Upper lobe of left lung (tissue), 6 donors: ENCODE results near the gene GCK. TPM values are rescaled to one million over a fixed set of nuclear protein-coding genes. Genes with fewer than 3 reads are reported as not detected.

Source experiments
- ATAC-seq, 2 donors: fragments of 200-7000 bp; cut with Tn5 transposase; one replicate each; pipeline ENCODE4 v1.9.1; 2022; ENCODE audit warnings: mild to moderate bottlenecking in 2 of 2, moderate library complexity in 2 of 2; ENCODE audit not compliant: low FRiP score in 2 of 2
- DNase-seq, 2 donors: peaks; one replicate each; pipeline ENCODE4 v3.0.0-alpha.2; 2019 to 2020
- H3K27ac ChIP-seq, 4 donors: fragments of 200-600 bp; sonication (generic); one replicate each; pipeline ENCODE4 v1.5.1; 2016 to 2019
- H3K27me3 ChIP-seq, 4 donors: fragments of 200-600 bp; sonication (generic); one replicate each; pipeline ENCODE4 v1.5.1; 2017 to 2019
- H3K36me3 ChIP-seq, 4 donors: fragments of 200-600 bp; sonication (generic); one replicate each; pipeline ENCODE4 v1.5.1; 2016 to 2019
- H3K4me1 ChIP-seq, 4 donors: fragments of 200-600 bp; sonication (generic); one replicate each; pipeline ENCODE4 v1.5.1; 2018 to 2019
- H3K4me3 ChIP-seq, 4 donors: fragments of 200-600 bp; sonication (generic); one replicate each; pipeline ENCODE4 v1.5.1; 2017 to 2019; ENCODE audit warnings: mild to moderate bottlenecking in 2 of 4, moderate library complexity in 1 of 4
- H3K9me3 ChIP-seq, 4 donors: fragments of 200-600 bp; sonication (generic); one replicate each; pipeline ENCODE4 v1.5.1; 2018 to 2019
- EP300 ChIP-seq, 4 donors: sonication (generic); formaldehyde crosslinking; IDR thresholded peaks; one replicate each; pipeline ENCODE4 v1.5.1; 2017; ENCODE audit warnings: antibody characterized with exemption in 4 of 4, control low read depth in 2 of 4
- POLR2A ChIP-seq, 4 donors: fragments of 450-650 bp; IDR thresholded peaks; one replicate each; pipeline ENCODE4 v1.5.1; 2016 to 2017; ENCODE audit warnings: antibody characterized with exemption in 4 of 4, mild to moderate bottlenecking in 2 of 4
- POLR2AphosphoS5 ChIP-seq, 2 donors: sonication (generic); formaldehyde crosslinking; IDR thresholded peaks; one replicate each; pipeline ENCODE4 v1.5.1; 2017; ENCODE audit warnings: antibody characterized with exemption in 2 of 2
- WGBS, 2 donors: methylation state at CpG; one replicate each; pipeline ENCODE4 v1.1.5; 2017 to 2018; 5-methylcytosine and 5-hydroxymethylcytosine counted together
- total RNA-seq, 6 donors: library from RNA; depleted of rRNA in 4 of 6; stranded (reverse); fragments of >200 nt in 4 of 6; gene quantifications; one replicate each; pipeline versions ENCODE4 v1.1.0 to v1.2.1, GENCODE V29; 2016 to 2021
- TF ChIP-seq, protein P1 (sequence below), 6 experiments: fragments of 450-650 bp in 4 of 6; fragments of 200-600 bp in 2 of 6; sonication (generic) in 2 of 6; IDR thresholded peaks; one replicate each; pipeline ENCODE4 v1.5.1; 2016 to 2019; ENCODE audit warnings: antibody characterized with exemption in 6 of 6
- donor health status: DM: no; HTN: no; CAD: no; lungs with moderate emphysema.
- donor health status: DM: no; HTN: yes; CAD: no; lungs with severe emphysema.

The GCK gene
- total RNA-seq, 6 donors from 2014 or later = 0.17 to 0.49 (median 0.30) TPM; not detected in 2

DNA sequence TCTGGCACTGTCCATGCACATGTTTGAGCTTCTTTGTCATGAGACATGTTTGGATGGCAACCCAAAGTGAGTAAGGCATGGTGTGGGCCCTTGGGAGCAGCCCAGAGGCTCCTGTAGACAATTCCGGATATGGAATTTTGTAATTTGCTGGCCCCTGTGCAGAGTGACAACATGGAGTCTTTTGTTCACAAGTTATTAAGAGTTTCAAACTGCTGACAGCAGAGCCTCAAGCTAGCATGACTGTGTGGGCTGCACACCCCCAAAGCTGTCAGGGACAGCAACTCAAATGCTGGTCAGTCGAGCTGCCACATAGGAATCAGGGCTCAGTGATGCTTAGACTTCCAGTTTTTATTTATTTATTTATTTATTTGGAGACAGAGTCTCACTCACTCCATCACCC lies 41.1 kb downstream of the GCK start:
- 83% methylated on average over 2 of the region's 2 CpGs for WGBS, 2 donors
- H3K4me1 ChIP-seq = peaks cover 11 to 18% (median 18%) of the 10 kb centered on the region in 4 donors
- no peak for TF ChIP-seq POLR2A (IDR thresholded peaks at IDR 0.05)
- no peak for TF ChIP-seq EP300 (IDR thresholded peaks at IDR 0.05)
- no peak for TF ChIP-seq POLR2AphosphoS5 (IDR thresholded peaks at IDR 0.05)
- TF ChIP-seq, protein P1, sequence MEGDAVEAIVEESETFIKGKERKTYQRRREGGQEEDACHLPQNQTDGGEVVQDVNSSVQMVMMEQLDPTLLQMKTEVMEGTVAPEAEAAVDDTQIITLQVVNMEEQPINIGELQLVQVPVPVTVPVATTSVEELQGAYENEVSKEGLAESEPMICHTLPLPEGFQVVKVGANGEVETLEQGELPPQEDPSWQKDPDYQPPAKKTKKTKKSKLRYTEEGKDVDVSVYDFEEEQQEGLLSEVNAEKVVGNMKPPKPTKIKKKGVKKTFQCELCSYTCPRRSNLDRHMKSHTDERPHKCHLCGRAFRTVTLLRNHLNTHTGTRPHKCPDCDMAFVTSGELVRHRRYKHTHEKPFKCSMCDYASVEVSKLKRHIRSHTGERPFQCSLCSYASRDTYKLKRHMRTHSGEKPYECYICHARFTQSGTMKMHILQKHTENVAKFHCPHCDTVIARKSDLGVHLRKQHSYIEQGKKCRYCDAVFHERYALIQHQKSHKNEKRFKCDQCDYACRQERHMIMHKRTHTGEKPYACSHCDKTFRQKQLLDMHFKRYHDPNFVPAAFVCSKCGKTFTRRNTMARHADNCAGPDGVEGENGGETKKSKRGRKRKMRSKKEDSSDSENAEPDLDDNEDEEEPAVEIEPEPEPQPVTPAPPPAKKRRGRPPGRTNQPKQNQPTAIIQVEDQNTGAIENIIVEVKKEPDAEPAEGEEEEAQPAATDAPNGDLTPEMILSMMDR (IDR thresholded peaks at IDR 0.05) = no peak
- ATAC-seq (no peak), DNase-seq (no peak)
- H3K9me3 ChIP-seq = no peaks in the 10 kb centered on the region
- H3K27me3 ChIP-seq = peaks cover 0 to 11% (median 2%) of the 10 kb centered on the region in 4 donors
- H3K27ac ChIP-seq = no peak overlapping the region
- no peak overlapping the region for H3K4me3 ChIP-seq
- H3K36me3 ChIP-seq = no peaks in the 10 kb centered on the region

- TF ChIP-seq, protein P1 (IDR thresholded peaks at IDR 0.05) = no peak
- no peak for TF ChIP-seq POLR2A (IDR thresholded peaks at IDR 0.05)
- TF ChIP-seq EP300 (IDR thresholded peaks at IDR 0.05) = no peak
- TF ChIP-seq POLR2AphosphoS5 (IDR thresholded peaks at IDR 0.05) = no peak
- Histone ChIP-seq H3K36me3 (no peaks in the 10 kb centered on the region), H3K9me3 (no peaks in the 10 kb centered on the region), H3K4me3 (no peak overlapping the region), H3K27me3 (peaks cover 0 to 11% (median 2%) of the 10 kb centered on the region in 4 donors), H3K27ac (no peak overlapping the region), H3K4me1 (peaks cover 11 to 18% (median 18%) of the 10 kb centered on the region in 4 donors)
- WGBS, 2 donors = 65 to 71% methylated on average over 12 to 32 of the region's 33 CpGs
- ATAC-seq (no peak), DNase-seq (peak in 1 of 2 donors; percentile 75)
Observed at GRCh38 chr7:44147026-44147991, 41.9 kb downstream of the GCK start.

DNA sequence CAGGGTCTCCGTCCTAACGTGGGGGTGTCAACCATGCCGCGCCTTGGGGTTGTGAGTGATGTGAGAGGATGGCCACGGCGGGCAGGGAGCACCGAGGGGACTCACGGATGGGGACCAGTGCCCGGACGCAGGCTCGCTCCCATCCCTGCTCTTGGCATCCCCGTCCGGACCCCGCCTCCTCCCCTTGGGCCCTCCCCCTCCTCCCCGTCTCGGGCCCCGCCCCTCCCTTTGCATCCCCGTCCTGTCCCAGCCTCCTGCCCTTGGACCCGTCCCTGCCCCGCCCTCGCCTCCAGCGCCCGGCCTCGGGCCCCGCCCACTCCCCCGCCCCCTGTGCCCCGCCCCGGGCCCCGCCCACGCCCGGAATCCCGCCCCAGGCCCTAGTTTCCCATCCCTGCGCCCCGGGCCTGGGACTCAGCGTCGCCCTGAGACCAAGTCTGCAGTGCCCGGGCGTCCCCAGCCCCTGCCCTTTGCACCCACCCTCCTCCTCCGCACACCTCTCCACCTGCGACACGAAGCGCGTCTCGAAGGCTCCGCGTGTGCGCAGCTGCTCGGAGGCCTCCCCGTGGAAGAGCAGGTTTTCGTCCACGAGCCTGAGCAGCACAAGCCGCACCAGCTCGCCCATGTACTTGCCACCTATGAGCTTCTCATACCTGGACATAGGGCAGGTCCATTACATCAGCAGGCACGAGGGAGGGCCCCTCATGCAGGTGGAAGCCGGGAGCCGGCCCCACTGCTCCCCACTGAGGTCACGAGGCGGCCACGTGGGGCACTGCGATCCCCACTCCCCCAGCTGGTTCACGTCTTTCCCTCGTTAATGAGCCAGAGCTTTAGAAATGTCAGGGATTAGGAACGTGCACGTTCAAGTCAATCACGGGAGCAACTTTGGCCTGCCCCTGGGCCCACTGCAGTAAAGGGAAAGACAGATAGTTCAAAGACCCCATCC lies 43.0 kb downstream of the GCK start:
- Histone ChIP-seq H3K4me3 (peak overlapping the region; percentile 14 to 50 (median 34)), H3K36me3 (no peaks in the 10 kb centered on the region), H3K27ac (no peak overlapping the region), H3K27me3 (peaks cover 0 to 11% (median 2%) of the 10 kb centered on the region in 4 donors), H3K9me3 (no peaks in the 10 kb centered on the region), H3K4me1 (peaks cover 11 to 18% (median 18%) of the 10 kb centered on the region in 4 donors)
- ATAC-seq (peak; percentile 69 to 94), DNase-seq (peak; percentile 60 to 94)
- 22 to 42% methylated on average over 5 to 48 of the region's 65 CpGs for WGBS, 2 donors
- no peak for TF ChIP-seq EP300 (IDR thresholded peaks at IDR 0.05)
- TF ChIP-seq POLR2AphosphoS5 (IDR thresholded peaks at IDR 0.05) = no peak
- no peak for TF ChIP-seq POLR2A (IDR thresholded peaks at IDR 0.05)
- TF ChIP-seq, protein P1 (IDR thresholded peaks at IDR 0.05) = no peak

DNA sequence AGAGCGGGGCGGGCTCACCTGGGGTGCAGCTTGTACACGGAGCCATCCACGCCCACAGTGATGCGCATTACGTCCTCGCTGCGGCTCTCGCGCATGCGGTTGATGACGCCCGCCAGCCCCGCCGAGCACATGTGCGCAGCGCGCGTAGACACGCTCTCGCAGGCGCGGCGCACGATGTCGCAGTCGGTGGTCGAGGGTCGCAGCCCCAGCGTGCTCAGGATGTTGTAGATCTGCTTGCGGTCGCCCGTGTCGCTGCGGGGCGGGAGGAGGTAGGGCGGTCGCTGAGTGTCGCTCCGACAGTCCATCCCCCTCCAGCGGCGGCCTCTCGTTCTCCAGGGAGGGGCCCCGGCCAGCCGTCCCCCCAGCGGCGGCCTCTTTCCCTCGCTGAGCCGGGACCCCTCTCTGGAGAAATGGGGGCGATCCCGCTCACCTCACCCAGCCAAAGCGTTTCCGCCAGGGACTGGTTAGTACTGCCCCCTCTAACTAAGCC lies 43.7 kb downstream of the GCK start:
- ATAC-seq (peak in 1 of 2 donors; percentile 23), DNase-seq (peak; percentile 16 to 87)
- TF ChIP-seq POLR2A (IDR thresholded peaks at IDR 0.05) (no peak), POLR2AphosphoS5 (IDR thresholded peaks at IDR 0.05) (no peak), EP300 (IDR thresholded peaks at IDR 0.05) (no peak)
- TF ChIP-seq, protein P1 (IDR thresholded peaks at IDR 0.05) = no peak
- Histone ChIP-seq H3K4me1 (peaks cover 11 to 18% (median 18%) of the 10 kb centered on the region in 4 donors), H3K27ac (no peak overlapping the region), H3K9me3 (no peaks in the 10 kb centered on the region), H3K27me3 (peaks cover 0 to 11% (median 2%) of the 10 kb centered on the region in 4 donors), H3K36me3 (no peaks in the 10 kb centered on the region), H3K4me3 (peak overlapping the region in 3 of 4 donors; percentile 29 to 50 (median 40))
- WGBS, 2 donors = 20% methylated on average over 16 of the region's 53 CpGs; no CpG with 5 or more reads in 1 of the 2 donors
